Gastroesophageal sphincter (tissue), 3 donors: ENCODE results near the gene ROBO1.

Experiments
- CTCF ChIP-seq, 4 experiments: fragments of 200-600 bp in 2 of 4; fragments of 450-650 bp in 2 of 4; sonication (generic) in 1 of 4; IDR thresholded peaks; one replicate each; pipeline ENCODE4 v1.5.1; 2017 to 2019; ENCODE audit warnings: antibody characterized with exemption in 4 of 4, mild to moderate bottlenecking in 2 of 4, moderate library complexity in 2 of 4
- EP300 ChIP-seq: sonication (generic); formaldehyde crosslinking; IDR thresholded peaks from one replicate; pipeline ENCODE4 v1.6.1; 2017; ENCODE audit warnings: antibody characterized with exemption, mild to moderate bottlenecking
- POLR2A ChIP-seq, 2 donors: fragments of 450-650 bp; IDR thresholded peaks; one replicate each; pipeline ENCODE4 v1.6.1; 2017; ENCODE audit warnings: antibody characterized with exemption in 2 of 2, mild to moderate bottlenecking in 2 of 2, moderate library complexity in 1 of 2

DNA sequence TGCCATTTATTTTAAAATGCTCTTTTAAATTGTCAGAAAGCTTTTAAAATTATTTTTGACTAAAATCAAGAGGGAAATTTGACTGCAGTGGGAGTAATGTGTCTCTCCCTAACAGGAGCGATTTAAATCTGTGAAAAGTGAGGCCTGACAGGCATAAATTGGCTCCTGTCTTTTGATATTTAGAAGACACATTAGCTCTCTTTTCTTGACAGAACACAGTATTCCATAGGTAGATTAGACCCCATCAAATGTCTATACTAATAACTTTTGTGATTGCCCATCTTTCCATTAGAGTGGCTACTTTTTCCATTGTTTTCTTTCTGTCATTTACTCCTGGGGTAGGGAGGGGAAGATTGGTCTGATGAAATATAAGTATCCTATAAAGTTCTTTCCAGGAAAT lies 866.3 kb downstream of the ROBO1 start:
- no peak for TF ChIP-seq CTCF (IDR thresholded peaks at IDR 0.05)
- no peak for TF ChIP-seq EP300
- no peak for TF ChIP-seq POLR2A (IDR thresholded peaks at IDR 0.05)
